Uterus (tissue), 2 donors: ENCODE data around the gene OSBPL9.

ENCODE experiments used
- CTCF ChIP-seq, 4 experiments: fragments of 200-600 bp in 2 of 4; fragments of 450-650 bp in 2 of 4; sonication (generic) in 2 of 4; IDR thresholded peaks; one replicate each; pipeline ENCODE4 v1.5.1; 2016 to 2019; ENCODE audit warnings: antibody characterized with exemption in 4 of 4, mild to moderate bottlenecking in 2 of 4, moderate library complexity in 1 of 4
- POLR2A ChIP-seq, 2 donors: fragments of 450-650 bp; IDR thresholded peaks; one replicate each; pipeline ENCODE4 v1.6.1; 2016; ENCODE audit warnings: antibody characterized with exemption in 2 of 2, mild to moderate bottlenecking in 1 of 2, moderate library complexity in 1 of 2

GRCh38 chr1:51624855-51625254, 8.0 kb downstream of the OSBPL9 start:
- TF ChIP-seq CTCF (IDR thresholded peaks at IDR 0.05) (no peak), POLR2A (IDR thresholded peaks at IDR 0.05) (no peak)
